GM12878 (cell line): ENCODE results near the gene SLC26A11. TPM values are rescaled to one million over a fixed set of nuclear protein-coding genes. Genes with fewer than 3 reads are reported as not detected.

Experiments used
- ATAC-seq: fragments of 200-7000 bp; cut with Tn5 transposase; 3 replicates; pipeline ENCODE4 v1.9.1; 2020; ENCODE audit warnings: mild to moderate bottlenecking, moderate library complexity
- BruUV-seq: library from RNA; stranded (reverse); fragments of 400-500 nt; replicated peaks from 2 replicates; lab custom pipeline; 2021; lab: Mats Ljungman, UMichigan
- CTCF ChIA-PET: fragments of 300-600 bp; sonication (Branson Sonifier 250); formaldehyde crosslinking; extraction: SDS; loops from one replicate; lab custom pipeline; 2021; ENCODE audit warnings: inconsistent platforms; lab: Yijun Ruan, JAX
- POLR2A ChIA-PET: fragments of 350-600 bp; formaldehyde crosslinking; extraction: SDS; loops from one replicate; lab custom pipeline; 2021; ENCODE audit warnings: inconsistent platforms; lab: Charles Lee
- RAD21 ChIA-PET: fragments of 300-600 bp; sonication (Branson Sonifier 250); formaldehyde crosslinking; loops from one replicate; lab custom pipeline; 2023; ENCODE audit warnings: antibody characterized with exemption; ENCODE audit not compliant: unreplicated experiment; lab: Charles Lee
- SMC1A ChIA-PET: fragments of 300-600 bp; sonication (Branson Sonifier 250); formaldehyde crosslinking; loops from one replicate; lab custom pipeline; 2023; ENCODE audit not compliant: unreplicated experiment, uncharacterized antibody; lab: Charles Lee
- DNase-seq: peaks from one replicate; pipeline ENCODE4 v3.0.0-alpha.2; 2011; ENCODE audit warnings: low read depth, low spot score
- FAIRE-seq: peaks from 3 replicates; lab custom pipeline; 2011; peaks lifted over from hg19 to GRCh38; lab: Jason Lieb, UNC
- H2AFZ ChIP-seq: 2 replicates; pipeline ENCODE4 v1.6.0; 2011; ENCODE audit warnings: low read depth, low read length, control low read depth; ENCODE audit not compliant: control insufficient read depth
- H3K27ac ChIP-seq: 2 replicates; pipeline ENCODE4 v1.5.1; 2011; ENCODE audit warnings: control low read depth; ENCODE audit not compliant: control insufficient read depth, insufficient read depth
- H3K27me3 ChIP-seq, 2 experiments: replicated peaks in 1 of 2; 2 replicates each; pipeline versions ENCODE4 v1.6.0 to v1.6.1; 2011; ENCODE audit warnings: low read length in 1 of 2; ENCODE audit not compliant: control insufficient read depth in 2 of 2, insufficient read depth in 2 of 2
- H3K36me3 ChIP-seq, 2 experiments: 2 replicates each; pipeline ENCODE4 v1.5.1; 2011; ENCODE audit warnings: low read length in 1 of 2; ENCODE audit not compliant: control insufficient read depth in 2 of 2, insufficient read depth in 2 of 2
- H3K4me1 ChIP-seq: 2 replicates; pipeline ENCODE4 v1.6.1; 2011; ENCODE audit warnings: mild to moderate bottlenecking, low read length, moderate library complexity, mixed read lengths; ENCODE audit not compliant: control insufficient read depth, insufficient read depth
- H3K4me2 ChIP-seq: 2 replicates; pipeline ENCODE4 v1.6.0; 2011; ENCODE audit warnings: control low read depth; ENCODE audit not compliant: control insufficient read depth, insufficient read depth
- H3K4me3 ChIP-seq: fragments of 200-600 bp; sonication (generic); 2 replicates; pipeline ENCODE4 v1.5.1; 2016
- H3K79me2 ChIP-seq: 2 replicates; pipeline ENCODE4 v1.6.0; 2011; ENCODE audit warnings: low read length; ENCODE audit not compliant: control insufficient read depth, insufficient read depth
- H3K9ac ChIP-seq: 2 replicates; pipeline ENCODE4 v1.8.0; 2011; ENCODE audit warnings: low read length, control low read depth, mixed read lengths; ENCODE audit not compliant: control insufficient read depth, insufficient read depth
- H3K9me3 ChIP-seq: replicated peaks from 3 replicates; pipeline ENCODE4 v1.5.1; 2011; ENCODE audit warnings: mild to moderate bottlenecking, low read length; ENCODE audit not compliant: control insufficient read depth, insufficient read depth
- H4K20me1 ChIP-seq: 2 replicates; pipeline ENCODE4 v1.6.0; 2011; ENCODE audit not compliant: control insufficient read depth, insufficient read depth
- ATF3 ChIP-seq: IDR thresholded peaks from 2 replicates; pipeline ENCODE4 v1.6.1; 2011; ENCODE audit warnings: low read depth, mild to moderate bottlenecking, low read length, moderate library complexity, borderline replicate concordance; ENCODE audit errors: extremely low read depth
- BACH1 ChIP-seq: fragments of 450-650 bp; IDR thresholded peaks from 2 replicates; pipeline ENCODE4 v1.6.1; 2017; ENCODE audit warnings: mild to moderate bottlenecking, borderline replicate concordance
- BCL11A ChIP-seq: IDR thresholded peaks from 2 replicates; pipeline ENCODE4 v1.6.1; 2011; ENCODE audit warnings: low read depth, low read length
- CBFB ChIP-seq: IDR thresholded peaks from 2 replicates; pipeline ENCODE4 v1.6.1; 2016; ENCODE audit warnings: antibody characterized with exemption, low read depth
- DPF2 ChIP-seq: fragments of 450-650 bp; IDR thresholded peaks from 2 replicates; pipeline ENCODE4 v1.6.1; 2017; ENCODE audit warnings: mild to moderate bottlenecking
- ESRRA ChIP-seq: IDR thresholded peaks from 2 replicates; pipeline ENCODE4 v1.6.1; 2012; ENCODE audit warnings: mild to moderate bottlenecking, low read length, improper control_type of control experiment
- GABPA ChIP-seq: IDR thresholded peaks from 2 replicates; pipeline ENCODE4 v1.6.1; 2014; ENCODE audit warnings: antibody characterized with exemption, low read depth, mild to moderate bottlenecking, inconsistent platforms
- IKZF2 ChIP-seq, 2 experiments: fragments of 450-650 bp; IDR thresholded peaks; 2 replicates each; pipeline ENCODE4 v1.6.1; 2017; ENCODE audit warnings: mild to moderate bottlenecking in 2 of 2, moderate library complexity in 2 of 2
- JUNB ChIP-seq: IDR thresholded peaks from 2 replicates; pipeline ENCODE4 v1.6.1; 2016; ENCODE audit warnings: antibody characterized with exemption, mild to moderate bottlenecking
- MAX ChIP-seq: IDR thresholded peaks from 2 replicates; pipeline ENCODE4 v1.6.1; 2012; ENCODE audit warnings: low read depth, low read length, improper control_type of control experiment
- MEF2A ChIP-seq: IDR thresholded peaks from 2 replicates; pipeline ENCODE4 v1.6.1; 2011; ENCODE audit warnings: low read depth, mild to moderate bottlenecking, low read length, moderate library complexity; ENCODE audit not compliant: insufficient read depth
- NR2C2 ChIP-seq: IDR thresholded peaks from 2 replicates; pipeline ENCODE4 v1.6.1; 2011; ENCODE audit warnings: borderline replicate concordance, low read depth; ENCODE audit not compliant: control insufficient read depth, insufficient read length
- RFX5 ChIP-seq: IDR thresholded peaks from 2 replicates; pipeline ENCODE4 v1.6.1; 2011; ENCODE audit warnings: low read depth, low read length, improper control_type of control experiment
- SRF ChIP-seq, 2 experiments: IDR thresholded peaks; 2 replicates each; pipeline ENCODE4 v1.6.1; 2011; ENCODE audit warnings: low read depth in 2 of 2, low read length in 2 of 2, mild to moderate bottlenecking in 1 of 2, moderate library complexity in 1 of 2
- TCF7 ChIP-seq: IDR thresholded peaks from 2 replicates; pipeline ENCODE4 v1.6.1; 2014; ENCODE audit warnings: antibody characterized with exemption, borderline replicate concordance
- USF2 ChIP-seq: IDR thresholded peaks from 2 replicates; pipeline ENCODE4 v1.6.1; 2011; ENCODE audit warnings: low read depth, low read length, improper control_type of control experiment, borderline replicate concordance
- ZBTB40 ChIP-seq: fragments of 450-650 bp; IDR thresholded peaks from 2 replicates; pipeline ENCODE4 v1.6.1; 2016; ENCODE audit warnings: mild to moderate bottlenecking, moderate library complexity, borderline replicate concordance
- ZNF384 ChIP-seq: IDR thresholded peaks from 2 replicates; pipeline ENCODE4 v1.6.1; 2012; ENCODE audit warnings: low read depth, mild to moderate bottlenecking, low read length, improper control_type of control experiment, borderline replicate concordance
- WGBS: methylation state at CpG from one replicate; pipeline ENCODE4 v1.1.6; 2016; ENCODE audit warnings: low lambda C conversion rate; ENCODE audit not compliant: insufficient replicate concordance, insufficient coverage; ENCODE audit errors: missing lambda C conversion rate; 5-methylcytosine and 5-hydroxymethylcytosine counted together
- in situ Hi-C: fragments of 300-500 bp; cut with MboI; formaldehyde crosslinking; loops from 9 replicates; pipeline ENCODE4 v1.14.3; 2018; ENCODE audit warnings: mixed read lengths
- intact Hi-C: fragments of 100-400 bp; cut with micrococcal nuclease; formaldehyde crosslinking; loops from one replicate; pipeline ENCODE4 v1.14.2; 2022; ENCODE audit not compliant: unreplicated experiment
- polyA plus RNA-seq, 11 experiments: library from polyadenylated mRNA; depleted of rRNA in 4 of 11; unstranded in 6 of 11; stranded (reverse) in 5 of 11; fragments of >200 nt; fragmentation: Nextera tagmentation in 4 of 11; fragmentation: Illumina TruSeq in 1 of 11; extraction: Ambion mirVana in 4 of 11; extraction: Trizol in 1 of 11; gene quantifications; 1 replicate in 1 of 11; 2 replicates in 10 of 11; pipeline versions ENCODE4 v1.2.1 to v1.2.3, GENCODE V29; 2011 to 2016; ENCODE audit warnings: inconsistent platforms in 2 of 11, missing spikeins in 2 of 11, low read depth in 1 of 11
- total RNA-seq, 4 experiments: library from RNA; depleted of rRNA in 3 of 4; stranded (reverse); fragments of >200 nt in 3 of 4; fragmentation: Illumina TruSeq in 1 of 4; extraction: Trizol in 1 of 4; gene quantifications; 2 replicates each; pipeline versions ENCODE4 v1.2.1 to v1.2.3, GENCODE V29; 2013 to 2021

Gene SLC26A11
- total and polyA plus RNA-seq, 10 of the 15 experiments (the other 5 are each of a cell fraction or from before 2014, with no cell fraction given) = 0.05 to 4.1 (median 1.2) TPM; not detected in 1

GRCh38 chr17:80219763-80220053 is 519 bp upstream of the SLC26A11 start:
- peak overlapping the region; percentile 75 for H3K27ac ChIP-seq
- 3% methylated on average over 5 of the region's 5 CpGs for WGBS
- H3K9me3 ChIP-seq = no peaks in the 10 kb centered on the region
- ChIA-PET SMC1A (interaction anchor here (1.0 to 2.0 kb wide), 2 partner anchors 24 to 46 kb away, joined by 4 to 8 read pairs; no protein-coding TSS in a partner anchor), POLR2A (interaction anchor here (1.1 to 1.5 kb wide), 3 partner anchors 35 to 46 kb away, joined by 3 to 5 read pairs (median 4); no protein-coding TSS in a partner anchor), CTCF (interaction anchor here (0.9 kb wide), 1 partner anchor 23 kb away, joined by 3 read pairs; no protein-coding TSS in a partner anchor), RAD21 (interaction anchor here (0.8 to 2.2 kb wide), 3 partner anchors 24 to 44 kb away, joined by 3 to 10 read pairs (median 3); no protein-coding TSS in a partner anchor)
- H3K4me1 ChIP-seq = peaks cover 4% of the 10 kb centered on the region
- FAIRE-seq (no peak), DNase-seq (no peak), ATAC-seq (no peak; the same call in 1 of the 3 replicates)
- peaks cover 4% of the 10 kb centered on the region for H3K79me2 ChIP-seq
- peak overlapping the region; percentile 90 for H3K4me2 ChIP-seq
- in situ Hi-C loops (no loop called here), intact Hi-C loops (loop anchor here (5.0 kb wide), 1 partner anchor 33 kb away; no protein-coding TSS in a partner anchor)
- peaks cover 0 to 5% of the 10 kb centered on the region in 2 experiments; a peak in 2 of 4 replicates for H3K36me3 ChIP-seq
- peak overlapping the region; percentile 80 for H3K9ac ChIP-seq
- H2AFZ ChIP-seq = peak overlapping the region; percentile 78
- peak overlapping the region; percentile 94 for H3K4me3 ChIP-seq
- H3K27me3 ChIP-seq = no peaks in the 10 kb centered on the region
- no peaks in the 10 kb centered on the region; the same call in 1 of the 2 replicates for H4K20me1 ChIP-seq
- BruUV-seq = no TSS peak
- no peak for TF ChIP-seq MEF2A
- TF ChIP-seq ESRRA = no peak
- 0 out of 4 replicates have a peak, but pooled peaks have one; percentile 0 to 13 for TF ChIP-seq IKZF2 (IDR thresholded peaks at IDR 0.05)
- no peak for TF ChIP-seq NR2C2
- TF ChIP-seq USF2 = no peak
- no peak; the same call in 1 of the 2 replicates for TF ChIP-seq DPF2
- peak; percentile 10 for TF ChIP-seq CBFB
- no peak for TF ChIP-seq JUNB
- TF ChIP-seq ATF3 = no peak
- no peak for TF ChIP-seq ZBTB40
- TF ChIP-seq RFX5 = no peak
- TF ChIP-seq ZNF384 = no peak
- no peak for TF ChIP-seq GABPA
- TF ChIP-seq BCL11A = no peak
- no peak for TF ChIP-seq MAX
- no peak for TF ChIP-seq BACH1
- no peak for TF ChIP-seq SRF (IDR thresholded peaks at IDR 0.05; ENCODE audit: low read depth in 2 of 2, low read length in 2 of 2)
- TF ChIP-seq TCF7 = no peak
